Measurements from ENCODE around the gene RXRB.
A peak's percentile ranks its signal among the peaks of the same experiment; 100 is the strongest.

Gene RXRB

GRCh38 chr6:33211136-33211535, 10.7 kb upstream of the RXRB start:
- peak; percentile 4 for DNase-seq (ENCODE audit: low spot score)
- no peak for TF ChIP-seq CTCF (IDR thresholded peaks at IDR 0.05; ENCODE audit: extremely low read depth, missing control alignments)

GRCh38 chr6:33209856-33210255, 9.4 kb upstream of the RXRB start:
- DNase-seq (ENCODE audit: low spot score): peak; percentile 7
- TF ChIP-seq CTCF (IDR thresholded peaks at IDR 0.05; ENCODE audit: extremely low read depth, missing control alignments): no peak

- TF ChIP-seq CTCF (IDR thresholded peaks at IDR 0.05; ENCODE audit: extremely low read depth, missing control alignments): no peak
- DNase-seq (ENCODE audit: low spot score): peak; percentile 97
Measured at GRCh38 chr6:33208091-33208967, 7.9 kb upstream of the RXRB start, which contains the start of gene RING1. Gene RING1, plus strand, starts transcription at chr6:33208500. Its CDS starts 323 bp downstream, at chr6:33208823.

GRCh38 chr6:33207552-33208090, 7.2 kb upstream of the RXRB start:
- peak; percentile 41 for DNase-seq (ENCODE audit: low spot score)
- no peak for TF ChIP-seq CTCF (IDR thresholded peaks at IDR 0.05; ENCODE audit: extremely low read depth, missing control alignments)

- peak; percentile 23 for DNase-seq (ENCODE audit: low spot score)
- no peak for TF ChIP-seq CTCF (IDR thresholded peaks at IDR 0.05; ENCODE audit: extremely low read depth, missing control alignments)
Measured at GRCh38 chr6:33206864-33207551, 6.5 kb upstream of the RXRB start.

GRCh38 chr6:33206027-33206863, 5.8 kb upstream of the RXRB start:
- DNase-seq (ENCODE audit: low spot score): peak; percentile 16
- TF ChIP-seq CTCF (IDR thresholded peaks at IDR 0.05; ENCODE audit: extremely low read depth, missing control alignments): no peak

Measured in GM20000 (cell line).